ENCODE results near the gene PLEKHA8. TPM values are rescaled to one million over a fixed set of nuclear protein-coding genes. Genes with fewer than 3 reads are reported as not detected.

Gene PLEKHA8
- total and polyA plus RNA-seq, 10 of the 15 experiments (the other 5 are each of a cell fraction or from before 2014, with no cell fraction given) = 1.1 to 13.2 (median 5.7) TPM

DNA sequence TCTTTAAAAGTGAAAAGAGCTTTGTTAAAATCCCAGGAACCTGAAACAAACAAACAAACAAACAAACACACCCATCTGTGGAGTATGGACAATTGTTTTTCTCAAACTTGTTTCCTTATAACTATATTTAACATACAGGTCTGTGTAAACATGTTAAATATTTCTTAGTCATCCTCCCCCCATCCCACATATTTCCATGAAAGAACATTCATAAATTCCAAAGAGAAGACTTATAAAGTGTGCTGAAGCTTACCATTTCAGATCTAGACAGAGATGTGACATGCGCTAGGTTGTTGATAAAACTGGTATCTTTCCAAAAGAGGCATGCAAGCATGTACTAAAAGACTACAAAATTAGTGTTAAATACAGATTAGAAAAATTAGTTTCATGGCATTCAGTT, 8.3 kb upstream of the PLEKHA8 start:
- TF ChIP-seq KDM1A (IDR thresholded peaks at IDR 0.05; ENCODE audit: borderline replicate concordance) (no peak), ZNF217 (IDR thresholded peaks at IDR 0.05) (no peak), IRF4 (IDR thresholded peaks at IDR 0.05; ENCODE audit: low read depth, low read length) (no peak), TBL1XR1 (IDR thresholded peaks at IDR 0.05; ENCODE audit: low read depth, low read length) (no peak), CHD2 (IDR thresholded peaks at IDR 0.05; ENCODE audit: borderline replicate concordance, low read depth, low read length) (no peak), LARP7 (IDR thresholded peaks at IDR 0.05) (no peak), CEBPB (IDR thresholded peaks at IDR 0.05; ENCODE audit: borderline replicate concordance in 1 of 2, low read depth in 2 of 2, low read length in 2 of 2) (no peak), TARDBP (IDR thresholded peaks at IDR 0.05; ENCODE audit: borderline replicate concordance) (no peak), MTA3 (IDR thresholded peaks at IDR 0.05; ENCODE audit: borderline replicate concordance, low read length) (no peak), BHLHE40 (IDR thresholded peaks at IDR 0.05; ENCODE audit: borderline replicate concordance in 1 of 2, low read depth in 2 of 2, low read length in 1 of 2) (no peak), MYC (IDR thresholded peaks at IDR 0.05; ENCODE audit: insufficient read depth, insufficient read length, insufficient replicate concordance, low read length, severe bottlenecking) (no peak)
- TF ChIP-seq, protein P1, sequence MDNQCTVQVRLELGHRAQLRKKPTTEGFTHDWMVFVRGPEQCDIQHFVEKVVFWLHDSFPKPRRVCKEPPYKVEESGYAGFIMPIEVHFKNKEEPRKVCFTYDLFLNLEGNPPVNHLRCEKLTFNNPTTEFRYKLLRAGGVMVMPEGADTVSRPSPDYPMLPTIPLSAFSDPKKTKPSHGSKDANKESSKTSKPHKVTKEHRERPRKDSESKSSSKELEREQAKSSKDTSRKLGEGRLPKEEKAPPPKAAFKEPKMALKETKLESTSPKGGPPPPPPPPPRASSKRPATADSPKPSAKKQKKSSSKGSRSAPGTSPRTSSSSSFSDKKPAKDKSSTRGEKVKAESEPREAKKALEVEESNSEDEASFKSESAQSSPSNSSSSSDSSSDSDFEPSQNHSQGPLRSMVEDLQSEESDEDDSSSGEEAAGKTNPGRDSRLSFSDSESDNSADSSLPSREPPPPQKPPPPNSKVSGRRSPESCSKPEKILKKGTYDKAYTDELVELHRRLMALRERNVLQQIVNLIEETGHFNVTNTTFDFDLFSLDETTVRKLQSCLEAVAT (IDR thresholded peaks at IDR 0.05) = no peak
- Histone ChIP-seq H3K79me2 (ENCODE audit: control insufficient read depth, insufficient read depth, low read length) (peaks cover 12% of the 10 kb centered on the region), H3K27ac (ENCODE audit: control insufficient read depth, insufficient read depth) (no peak overlapping the region), H4K20me1 (ENCODE audit: control insufficient read depth, insufficient read depth) (no peaks in the 10 kb centered on the region), H3K27me3 (replicated peaks in 1 of 2; ENCODE audit: control insufficient read depth in 2 of 2, insufficient read depth in 2 of 2, low read length in 1 of 2) (no peaks in the 10 kb centered on the region), H3K9me3 (replicated peaks; ENCODE audit: control insufficient read depth, insufficient read depth, low read length) (no peaks in the 10 kb centered on the region), H3K4me1 (ENCODE audit: control insufficient read depth, insufficient read depth, low read length) (peaks cover 11% of the 10 kb centered on the region), H3K9ac (ENCODE audit: control insufficient read depth, insufficient read depth, low read length) (no peak overlapping the region), H3K36me3 (ENCODE audit: control insufficient read depth in 2 of 2, insufficient read depth in 2 of 2, low read length in 1 of 2) (peaks cover 0 to 4% of the 10 kb centered on the region in 2 experiments; a peak in 1 of 4 replicates), H3K4me2 (ENCODE audit: control insufficient read depth, insufficient read depth) (no peak overlapping the region; the same call in 1 of the 2 replicates), H2AFZ (ENCODE audit: control insufficient read depth, low read depth, low read length) (no peak overlapping the region), H3K4me3 (no peak overlapping the region)
- ATAC-seq (no peak), FAIRE-seq (no peak), DNase-seq (ENCODE audit: low read depth, low spot score) (no peak)
- intact Hi-C loops (cut with micrococcal nuclease; ENCODE audit: unreplicated experiment) (no loop called here), in situ Hi-C loops (cut with MboI) (no loop called here)
- no TSS peak for BruUV-seq (replicated peaks)
- ChIA-PET RAD21 (ENCODE audit: unreplicated experiment) (interaction anchor here (0.9 to 1.4 kb wide), 2 partner anchors 16 to 42 kb away, joined by 3 to 6 read pairs; no protein-coding TSS in a partner anchor), CTCF (interaction anchor here (0.9 to 1.3 kb wide), 5 partner anchors 17 to 54 kb away, joined by 3 to 23 read pairs (median 4); no protein-coding TSS in a partner anchor), SMC1A (ENCODE audit: uncharacterized antibody, unreplicated experiment) (interaction anchor here (0.7 to 1.6 kb wide), 4 partner anchors 10 to 152 kb away, joined by 3 to 14 read pairs (median 4); no protein-coding TSS in a partner anchor), POLR2A (interaction anchor here (1.1 kb wide), 1 partner anchor 32 kb away, joined by 3 read pairs; no protein-coding TSS in a partner anchor)
- 100% methylated on average over 1 of the region's 1 CpG for WGBS (ENCODE audit: insufficient coverage, insufficient replicate concordance, low lambda C conversion rate, missing lambda C conversion rate)
